Fibroblast of peridontal ligament (primary cell): Measurements from ENCODE around the gene CDR2.
"Not testable (repeated sequence)": the region's sequence is repeated elsewhere in the genome, so short reads cannot be mapped to it uniquely, and the experiment has no call there.

Source experiments
- DNase-seq: peaks from one replicate; pipeline ENCODE4 v3.0.0-alpha.2; 2010; ENCODE audit errors: extremely low read depth

Gene CDR2

DNA sequence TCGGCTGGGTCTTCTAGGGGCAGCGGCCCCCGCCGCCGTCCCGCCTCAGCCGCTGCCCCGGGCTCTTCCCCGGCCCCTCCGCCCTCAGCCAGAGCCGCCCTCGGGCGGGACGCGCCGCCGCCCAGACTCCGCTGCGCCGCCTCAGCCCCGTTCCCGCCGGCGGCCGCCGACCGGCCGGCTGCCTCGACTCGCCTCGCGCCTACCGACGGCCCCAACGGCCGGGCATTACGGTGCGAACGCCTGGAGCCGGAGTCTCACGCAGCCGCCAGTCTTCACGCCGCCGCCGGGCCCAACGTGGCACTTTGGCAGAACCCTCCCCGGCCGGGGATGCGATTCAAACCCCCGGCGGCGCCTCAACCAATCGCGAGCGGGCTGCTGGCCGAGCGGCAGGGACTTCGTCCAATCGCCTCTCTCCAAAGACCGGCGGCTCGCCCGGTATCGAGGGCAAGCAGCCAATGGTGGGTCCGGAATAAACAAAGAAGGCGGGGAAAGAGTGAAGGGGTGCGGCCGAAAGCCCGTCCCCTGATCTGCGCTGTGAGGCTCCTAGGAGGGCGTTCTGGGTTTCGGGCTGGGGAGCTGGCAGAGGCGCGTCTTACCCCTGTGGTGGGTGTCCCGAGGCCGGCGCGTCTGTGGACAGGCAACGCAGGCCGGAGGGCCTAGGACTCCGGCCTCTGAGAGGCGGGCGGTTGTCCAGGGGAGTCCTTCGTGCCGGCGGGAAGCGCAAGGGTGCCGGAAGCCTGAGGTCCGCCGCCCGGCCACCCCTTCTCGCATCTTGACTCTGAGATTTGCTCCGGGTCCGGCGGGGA lies at the start of gene CDR2:
CDR2 (minus strand) TSS at position 309 of the 806 bp plus-strand sequence. CDS start 310 bp downstream, outside the sequence.
- DNase-seq = peak; percentile 95

DNA sequence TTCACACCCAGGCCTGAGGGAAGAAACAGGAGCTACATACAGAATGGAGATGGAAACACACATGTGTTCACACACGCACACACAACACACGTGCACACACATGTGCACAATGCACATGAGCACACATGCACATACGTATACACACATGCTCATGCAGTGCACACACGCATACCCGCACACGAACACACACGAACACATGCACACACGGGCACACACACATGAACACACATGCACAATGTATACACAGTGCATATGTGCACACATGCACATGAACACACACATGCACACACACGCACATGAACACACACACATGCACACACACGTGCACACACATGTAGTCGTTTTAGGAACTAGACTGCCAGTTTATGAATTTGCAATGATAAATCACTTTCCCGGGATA lies 49.3 kb upstream of the CDR2 start:
- DNase-seq = no peak

DNA sequence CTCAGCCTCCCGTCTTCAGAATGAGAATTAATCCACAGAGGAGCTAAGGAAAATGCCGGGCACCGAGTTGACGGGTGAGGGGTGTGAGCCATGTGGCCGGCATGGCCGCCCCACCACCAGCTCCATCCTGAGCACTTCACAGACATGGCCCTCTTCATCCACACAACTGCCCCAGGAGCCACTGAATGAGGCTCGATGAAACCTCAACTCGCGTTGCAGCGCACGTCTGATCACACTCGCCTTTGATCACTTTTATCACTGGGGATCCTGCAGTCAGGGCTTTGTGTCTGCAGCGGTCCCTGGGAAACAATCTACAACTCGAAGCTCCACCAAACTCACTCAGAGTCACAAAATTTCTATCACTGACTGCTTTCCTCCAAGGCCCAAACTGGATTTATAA lies 46.7 kb upstream of the CDR2 start:
- no peak for DNase-seq

DNA sequence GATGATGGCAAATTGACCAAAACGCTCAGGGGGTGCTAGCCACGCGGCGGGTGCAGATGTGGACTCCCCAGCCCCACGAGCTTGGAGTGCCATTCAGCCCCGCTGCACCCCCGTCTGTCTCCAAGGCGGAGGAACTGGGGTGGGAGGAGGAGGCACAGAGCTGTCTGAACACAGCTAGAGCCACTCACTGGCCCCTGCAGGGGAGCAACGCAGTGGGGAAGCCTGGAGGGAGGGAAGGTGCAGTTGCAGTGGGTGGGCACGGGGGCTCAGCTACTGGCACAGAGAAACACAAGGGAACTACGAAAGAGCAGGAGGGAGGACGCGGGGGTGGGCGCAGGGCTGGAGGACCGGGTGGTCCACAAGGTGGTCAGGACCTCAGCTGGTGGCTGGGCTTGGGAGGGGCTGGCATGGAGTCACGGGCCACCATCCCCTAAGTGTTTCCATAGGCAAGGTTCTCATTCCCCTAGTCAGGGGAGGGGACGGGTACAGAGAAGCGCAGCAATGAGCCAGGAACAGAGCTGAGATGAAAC lies 46.3 kb upstream of the CDR2 start:
- no peak for DNase-seq

DNA sequence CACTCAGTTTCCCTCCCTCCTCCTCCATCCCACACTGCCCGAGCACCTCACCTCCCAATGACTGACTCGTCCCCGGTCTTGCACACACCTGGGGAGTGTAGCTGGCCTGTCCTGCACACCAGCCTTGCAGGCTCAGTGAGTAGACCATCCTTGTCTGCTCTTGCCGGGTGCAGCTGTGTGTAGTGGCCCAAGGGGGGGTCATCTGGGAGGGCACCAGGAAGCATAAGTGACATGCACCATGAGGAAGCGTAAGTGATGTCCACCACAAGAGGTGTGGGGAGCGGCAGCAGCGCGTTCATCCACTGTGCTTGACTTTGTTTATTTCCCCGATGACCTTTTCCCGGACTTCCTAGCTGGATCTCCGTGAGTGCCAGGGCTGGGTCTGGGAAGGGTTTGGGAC lies 45.5 kb upstream of the CDR2 start:
- no peak for DNase-seq

DNA sequence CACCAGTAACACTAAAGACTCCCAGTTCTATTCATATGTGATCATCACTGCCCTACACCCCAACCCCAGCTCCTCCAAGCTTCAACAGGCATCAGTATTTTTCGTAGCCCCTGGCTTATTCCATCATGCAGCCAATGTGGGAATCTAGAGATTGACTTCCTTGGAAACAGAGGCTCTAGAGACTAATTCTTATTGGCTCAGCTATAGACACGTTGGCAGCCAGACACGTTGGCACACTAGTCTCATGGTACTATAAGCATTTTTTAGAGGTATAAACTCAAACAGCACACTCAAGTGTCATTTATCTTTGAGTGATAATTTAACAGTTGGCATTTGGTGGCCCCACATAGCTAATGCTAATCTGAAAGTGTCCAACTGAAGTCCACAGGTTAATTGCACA lies 44.4 kb upstream of the CDR2 start:
- no peak for DNase-seq

DNA sequence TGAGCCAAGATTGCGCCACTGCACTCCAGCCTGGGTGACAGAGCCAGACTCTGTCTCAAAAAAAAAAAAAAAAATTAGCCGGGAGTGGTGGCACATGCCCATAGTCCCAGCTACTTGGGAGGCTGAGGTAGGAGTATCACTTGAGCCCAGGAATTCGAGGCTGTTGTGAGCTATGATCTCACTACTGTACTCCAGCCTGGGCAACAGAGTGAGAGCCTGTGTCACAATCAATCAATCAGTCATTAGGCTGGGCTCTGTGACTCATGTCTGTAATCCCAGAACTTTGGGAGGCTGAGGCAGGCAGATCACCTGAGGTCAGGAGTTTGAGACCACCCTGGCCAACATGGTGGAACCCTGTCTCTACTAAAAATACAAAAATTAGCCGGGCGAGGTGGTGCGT lies 43.4 kb upstream of the CDR2 start:
- not testable (repeated sequence) for DNase-seq

DNA sequence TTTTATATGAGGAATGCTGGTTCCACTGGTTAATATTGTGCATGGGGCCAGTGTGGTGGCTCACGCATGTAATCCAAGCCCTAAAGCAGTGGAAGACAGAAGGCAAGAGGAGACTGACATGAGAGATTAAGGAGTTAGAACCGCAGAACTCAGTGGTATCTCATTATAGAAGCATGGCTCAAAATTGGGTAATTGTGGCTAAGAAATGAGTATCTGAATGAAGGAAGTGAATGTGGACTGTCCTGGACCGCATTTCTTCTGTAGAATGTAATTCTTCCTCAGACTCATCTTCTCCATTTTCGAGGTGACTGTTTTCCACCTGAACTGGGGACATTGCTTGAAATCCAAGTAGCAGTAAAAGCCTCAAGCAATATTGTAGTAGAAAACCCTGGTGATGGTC lies 42.6 kb upstream of the CDR2 start:
- no peak for DNase-seq

DNA sequence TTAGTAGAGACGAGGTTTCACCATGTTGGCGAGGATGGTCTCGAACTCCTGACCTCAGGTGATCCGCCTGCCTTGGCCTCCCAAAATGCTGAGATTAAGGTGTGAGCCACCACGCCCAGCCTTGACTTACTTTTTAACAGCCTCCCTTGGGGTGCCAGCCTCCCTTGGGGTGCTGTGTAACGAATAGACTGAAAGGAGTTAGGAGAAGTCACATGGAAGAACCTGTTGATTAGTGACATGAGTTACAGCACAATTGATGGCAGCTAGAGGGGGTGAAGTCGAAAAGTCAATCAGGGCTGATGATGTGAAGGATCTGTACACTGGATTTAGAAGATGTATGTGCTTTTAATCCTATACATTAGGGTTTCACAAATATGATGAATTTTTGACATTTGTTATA lies 39.4 kb upstream of the CDR2 start:
- no peak for DNase-seq

DNA sequence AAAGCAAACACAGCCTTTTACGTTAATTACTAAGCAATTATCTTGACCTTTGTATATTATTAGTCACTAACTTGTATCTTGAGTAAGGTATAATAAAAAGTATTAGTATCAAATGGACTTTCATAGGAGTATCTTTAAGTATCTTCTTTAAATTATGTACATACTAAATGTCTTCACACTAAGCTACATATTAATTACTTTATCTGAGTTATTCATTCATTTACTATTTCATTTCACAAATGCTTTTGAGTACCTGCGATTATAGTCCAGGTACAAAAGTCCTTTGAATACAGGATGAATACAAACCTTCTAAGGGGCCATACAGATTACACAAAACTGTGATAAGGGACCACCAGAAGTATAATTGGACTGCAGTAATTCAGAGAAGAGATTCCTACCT lies 33.1 kb upstream of the CDR2 start:
- no peak for DNase-seq

DNA sequence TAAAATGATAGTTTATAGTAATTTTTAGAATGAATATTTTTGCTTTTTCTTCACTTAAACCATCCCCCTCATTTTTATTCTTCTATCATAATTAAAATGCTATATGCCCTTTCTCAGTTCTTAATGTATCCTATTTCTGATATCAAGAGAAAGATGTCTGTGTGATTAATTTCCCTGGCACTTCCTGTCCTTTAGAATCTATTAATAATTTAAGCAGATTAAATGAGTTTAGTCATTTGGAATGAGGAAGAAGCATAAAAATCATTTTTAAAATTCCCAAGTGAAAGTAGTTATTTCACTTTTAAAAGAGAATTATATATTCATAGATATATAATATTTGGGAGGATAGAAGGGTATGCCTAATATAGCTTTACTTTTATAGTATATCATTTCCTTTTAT lies 27.8 kb upstream of the CDR2 start:
- DNase-seq = no peak

DNA sequence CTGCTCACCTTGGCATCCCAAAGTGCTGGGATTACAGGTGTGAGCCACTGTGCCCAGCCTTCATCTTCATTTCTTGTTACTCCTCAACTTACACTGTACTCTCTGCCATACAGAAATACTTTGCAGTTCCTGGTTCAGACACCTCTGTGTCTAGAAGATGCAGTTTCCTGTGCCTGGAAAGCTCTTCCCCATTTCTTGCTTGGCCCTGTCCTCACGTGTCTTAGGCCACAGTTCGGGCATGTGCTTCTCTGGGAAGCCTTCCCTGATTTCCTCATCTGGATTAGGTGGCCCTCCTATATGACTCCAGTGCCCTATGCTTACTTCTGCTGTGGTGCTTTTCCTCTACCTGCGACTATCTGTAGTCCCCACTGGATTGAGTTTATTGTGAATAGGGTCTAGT lies 26.5 kb upstream of the CDR2 start:
- DNase-seq = no peak

DNA sequence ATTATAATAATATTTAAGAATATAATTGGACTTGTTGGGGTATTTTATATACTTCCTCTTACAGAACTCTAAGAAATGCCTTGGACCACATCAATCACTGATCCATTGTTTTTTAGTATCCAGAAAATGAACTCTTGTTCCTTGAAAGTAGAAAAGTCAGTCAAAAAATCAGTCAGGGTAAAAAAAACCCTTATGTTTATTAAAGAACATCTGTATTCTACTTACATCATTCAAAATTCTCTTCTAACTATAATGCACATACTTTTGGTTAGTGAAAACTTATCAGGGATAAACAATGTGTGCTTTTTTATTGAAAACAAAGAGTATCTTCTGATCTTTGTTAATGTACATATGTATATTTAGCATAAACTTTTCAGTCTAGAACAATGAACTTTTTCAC lies 23.5 kb upstream of the CDR2 start:
- no peak for DNase-seq

DNA sequence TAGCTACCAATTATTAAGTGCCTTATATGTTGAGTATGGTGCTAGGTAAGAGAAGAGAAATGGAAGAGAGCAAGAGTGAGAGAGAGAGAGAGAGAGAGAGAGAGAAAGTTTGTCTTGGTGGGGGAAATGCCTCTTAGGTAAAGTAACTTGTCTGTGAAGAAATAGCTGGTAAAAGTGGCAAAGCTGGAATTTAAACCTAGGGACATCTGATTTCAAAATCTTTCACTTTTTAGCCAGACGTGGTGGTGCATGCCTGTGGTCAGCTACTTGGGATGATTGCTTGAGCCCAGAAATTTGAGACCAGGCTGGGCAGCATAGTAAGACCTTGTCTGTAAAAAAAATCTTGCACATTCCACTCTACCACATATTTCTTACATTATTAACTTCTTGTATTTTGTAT lies 23.0 kb upstream of the CDR2 start:
- DNase-seq = peak; percentile 99

DNA sequence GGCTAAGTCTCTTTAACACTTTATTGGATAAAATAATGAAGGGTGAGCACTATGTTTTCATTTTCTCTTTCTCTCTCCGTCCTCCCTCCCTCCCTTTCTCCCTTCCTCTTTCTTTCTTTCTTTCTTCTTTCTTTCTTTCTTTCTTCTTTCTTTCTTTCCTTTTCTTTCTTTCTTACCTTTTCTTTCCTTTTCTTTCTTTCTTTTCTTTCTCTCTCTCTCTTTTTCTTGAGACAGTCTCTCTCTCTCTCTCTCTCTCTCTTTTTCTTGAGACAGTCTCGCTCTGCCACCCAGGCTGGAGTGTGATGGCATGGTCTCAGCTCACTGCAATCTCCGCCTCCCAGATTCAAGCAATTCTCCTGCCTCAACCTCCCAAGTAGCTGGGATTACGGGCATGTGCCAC lies 21.5 kb upstream of the CDR2 start:
- no peak for DNase-seq

DNA sequence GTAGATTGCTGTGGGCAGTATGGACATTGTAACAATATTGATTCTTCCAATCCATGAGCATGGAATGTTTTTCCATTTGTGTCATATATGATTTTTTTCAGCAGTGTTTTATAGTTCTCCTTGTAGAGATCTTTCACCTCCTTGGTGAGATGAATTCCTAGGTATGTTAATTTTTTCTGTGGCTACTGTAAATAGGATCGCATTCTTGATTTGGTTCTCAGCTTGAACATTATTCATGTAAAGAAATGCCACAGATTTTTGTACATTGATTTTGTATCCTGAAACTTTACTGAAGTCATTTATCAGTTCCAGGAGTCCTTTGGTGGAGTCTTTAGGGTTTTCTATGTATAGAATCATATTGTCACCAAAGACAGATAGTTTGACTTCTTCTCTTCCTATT lies 19.7 kb upstream of the CDR2 start:
- DNase-seq = no peak

DNA sequence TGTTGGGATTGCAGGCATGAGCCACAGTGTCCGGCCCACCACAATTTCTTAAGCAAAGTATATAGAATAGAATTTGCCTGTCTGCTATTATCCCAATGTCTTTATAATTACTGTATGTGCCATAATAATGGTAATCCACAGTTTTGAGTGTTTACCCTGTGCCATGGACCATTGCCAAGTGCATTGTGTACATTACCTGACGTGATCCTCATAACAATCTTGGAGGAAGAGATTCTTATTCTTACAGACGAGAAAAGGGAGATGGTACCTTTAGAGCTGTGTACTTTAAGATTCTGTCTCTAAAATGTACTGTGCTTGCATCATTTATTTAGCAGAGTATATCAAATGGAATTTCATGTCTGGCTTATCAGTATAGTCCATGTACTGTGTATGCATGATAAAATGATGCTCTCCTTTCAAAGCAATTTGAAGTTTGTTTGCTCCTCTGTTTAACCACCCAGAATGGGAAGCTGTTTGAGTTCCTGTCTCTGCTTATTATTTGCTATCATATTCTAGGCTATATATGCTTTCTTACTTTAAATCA lies 13.8 kb upstream of the CDR2 start:
- DNase-seq = no peak

DNA sequence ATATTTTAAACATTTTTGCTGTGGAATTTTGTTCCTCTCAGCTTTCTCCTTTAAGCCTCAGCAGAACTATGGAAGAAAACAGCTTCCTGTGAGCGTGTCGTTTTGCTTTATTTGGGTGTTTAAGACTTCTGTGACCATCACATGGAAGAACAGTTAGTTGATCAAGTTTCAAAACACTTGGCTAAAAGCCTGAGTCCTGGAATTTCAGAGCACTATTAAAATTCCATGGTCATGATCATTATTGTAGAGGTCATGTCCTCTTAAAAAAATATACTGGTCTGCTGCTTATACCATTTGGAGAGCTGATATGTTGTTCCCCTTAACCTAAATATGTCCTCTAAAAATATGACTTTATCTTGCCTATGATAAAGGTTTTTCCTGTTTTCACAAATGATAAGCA lies 12.6 kb upstream of the CDR2 start:
- peak; percentile 96 for DNase-seq

DNA sequence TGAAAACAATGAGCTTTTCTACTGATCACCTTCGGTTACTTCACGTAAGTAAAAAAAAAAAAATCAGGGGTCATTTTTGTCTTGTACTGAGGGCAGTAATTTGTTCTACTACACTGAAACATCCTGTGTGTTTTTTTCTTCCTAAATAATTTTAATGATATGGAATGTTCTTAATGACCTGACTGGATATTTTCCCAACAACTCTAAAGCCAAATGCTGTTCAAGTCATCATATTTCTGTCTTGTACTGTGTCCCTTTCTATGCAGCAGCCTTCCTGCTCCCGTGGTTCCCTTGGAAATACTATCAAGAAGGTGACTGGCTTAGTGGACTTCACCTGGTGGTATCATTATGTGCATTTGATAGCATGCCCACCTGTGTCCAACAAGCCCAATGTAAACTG lies 10.8 kb upstream of the CDR2 start:
- no peak for DNase-seq

DNA sequence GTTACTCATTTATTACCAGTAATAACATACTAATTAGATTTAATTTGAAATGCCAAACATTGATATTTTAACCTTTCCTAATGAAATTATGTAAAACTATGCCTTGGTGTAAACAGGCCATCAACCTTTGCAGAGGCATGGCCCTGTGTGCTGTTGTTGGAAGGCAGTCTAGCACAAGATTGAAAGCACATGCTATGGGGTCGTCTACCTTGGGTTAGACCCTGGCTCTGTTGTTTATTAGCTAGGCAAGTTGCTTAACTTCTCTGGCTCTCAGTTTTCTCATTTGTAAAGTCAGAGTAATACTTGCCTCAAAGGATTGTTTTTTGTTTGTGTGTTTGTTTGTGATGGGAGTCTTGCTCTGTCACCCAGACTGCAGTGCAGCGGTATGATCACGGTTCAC lies 9.4 kb upstream of the CDR2 start:
- DNase-seq = no peak

DNA sequence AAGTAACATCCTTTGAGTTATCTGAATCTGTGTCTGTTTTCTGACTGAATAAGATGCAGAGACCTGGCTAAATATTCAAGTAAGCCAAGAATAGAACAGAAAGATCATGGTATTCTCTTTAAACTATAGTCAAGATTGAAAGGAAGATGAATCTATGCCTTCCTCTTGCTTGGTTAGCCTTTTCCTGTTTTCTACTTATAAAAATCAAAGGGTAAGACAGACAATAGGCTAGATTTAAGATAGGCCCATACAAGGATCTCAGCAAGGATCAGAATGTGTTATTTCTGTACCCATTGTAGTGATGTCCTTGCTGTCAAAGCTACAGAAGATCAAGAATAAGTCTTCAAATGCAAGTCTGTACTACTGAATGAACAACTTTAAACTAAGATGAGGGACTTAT lies 7.0 kb upstream of the CDR2 start:
- no peak for DNase-seq

DNA sequence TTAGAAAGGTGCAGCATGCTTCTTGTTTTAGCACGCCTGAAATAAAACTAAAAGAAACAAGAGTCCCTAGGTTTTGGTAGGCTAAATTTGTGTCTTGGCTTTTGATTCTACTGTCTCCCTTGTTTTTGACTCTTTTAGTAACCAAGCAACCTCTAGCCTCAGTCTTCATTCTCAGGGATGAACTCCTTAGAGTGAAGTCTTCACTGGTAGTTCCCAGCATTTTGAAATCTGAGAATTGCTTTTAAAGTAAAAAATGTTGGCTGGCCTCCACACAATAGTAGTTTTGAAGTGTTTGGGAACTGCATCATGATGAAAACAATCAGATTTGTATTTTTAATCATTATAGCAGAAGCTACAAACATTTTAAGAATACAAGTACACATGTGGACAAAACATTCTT lies 6.1 kb upstream of the CDR2 start:
- peak; percentile 77 for DNase-seq

DNA sequence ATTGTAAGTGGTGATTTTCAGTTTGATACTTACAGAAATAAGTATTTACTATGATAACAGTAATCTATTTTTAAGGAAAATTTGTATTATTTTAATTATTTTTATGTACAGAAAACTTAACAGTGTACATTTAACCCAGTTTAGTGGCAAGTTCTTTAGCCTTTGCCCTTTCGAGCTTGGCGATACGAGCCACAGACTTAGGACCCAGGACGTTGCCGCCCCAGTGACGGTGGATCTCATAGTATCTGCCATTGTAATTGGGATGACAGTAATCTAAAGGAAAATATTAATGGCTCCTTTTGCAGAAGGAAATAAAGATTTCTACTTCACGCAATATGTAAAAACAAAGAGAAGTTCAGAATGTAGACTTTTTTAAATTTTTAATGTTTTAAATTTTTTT lies 5.2 kb upstream of the CDR2 start:
- DNase-seq = no peak
